ENCODE measurements around the gene ARHGAP42. TPM values are rescaled to one million over a fixed set of nuclear protein-coding genes. Genes with fewer than 3 reads are reported as not detected.

ARHGAP42 gene
- total and polyA plus RNA-seq, 4 donors = 3.8 to 17.2 (median 12.0) TPM

DNA sequence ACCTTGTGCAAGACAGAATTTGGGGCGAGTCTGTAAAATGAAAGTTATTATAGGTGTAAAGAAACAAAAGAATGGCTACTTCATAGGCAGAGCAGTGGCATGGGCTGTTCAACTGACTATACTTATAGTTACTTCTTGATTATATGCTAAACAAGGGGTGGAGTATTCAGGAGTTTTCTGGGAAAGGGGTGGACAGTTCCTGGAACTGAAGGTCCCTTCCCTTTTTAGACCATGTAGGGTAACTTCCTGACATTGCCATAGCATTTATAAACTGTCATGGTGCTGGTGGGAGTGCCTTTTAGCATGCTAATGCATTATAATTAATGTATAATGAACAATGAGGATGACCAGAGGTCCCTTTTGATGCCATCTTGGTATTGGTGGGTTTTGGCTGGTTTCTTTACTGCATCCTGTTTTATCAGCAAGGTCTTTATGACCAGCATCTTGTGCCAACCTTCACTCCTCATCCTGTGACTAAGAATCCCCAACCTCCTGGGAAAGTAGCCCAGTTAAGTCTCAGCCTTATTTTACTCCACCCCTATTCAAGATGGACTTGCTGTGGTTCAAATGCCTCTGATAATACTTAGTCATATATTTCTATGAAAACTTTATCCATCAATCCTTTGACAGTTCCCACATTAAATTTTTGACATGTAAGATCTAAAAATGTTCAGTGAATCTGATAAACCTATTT is 118.6 kb downstream of the ARHGAP42 start:
- no peak for TF ChIP-seq RAD21 (IDR thresholded peaks at IDR 0.05)
- TF ChIP-seq, protein P1, sequence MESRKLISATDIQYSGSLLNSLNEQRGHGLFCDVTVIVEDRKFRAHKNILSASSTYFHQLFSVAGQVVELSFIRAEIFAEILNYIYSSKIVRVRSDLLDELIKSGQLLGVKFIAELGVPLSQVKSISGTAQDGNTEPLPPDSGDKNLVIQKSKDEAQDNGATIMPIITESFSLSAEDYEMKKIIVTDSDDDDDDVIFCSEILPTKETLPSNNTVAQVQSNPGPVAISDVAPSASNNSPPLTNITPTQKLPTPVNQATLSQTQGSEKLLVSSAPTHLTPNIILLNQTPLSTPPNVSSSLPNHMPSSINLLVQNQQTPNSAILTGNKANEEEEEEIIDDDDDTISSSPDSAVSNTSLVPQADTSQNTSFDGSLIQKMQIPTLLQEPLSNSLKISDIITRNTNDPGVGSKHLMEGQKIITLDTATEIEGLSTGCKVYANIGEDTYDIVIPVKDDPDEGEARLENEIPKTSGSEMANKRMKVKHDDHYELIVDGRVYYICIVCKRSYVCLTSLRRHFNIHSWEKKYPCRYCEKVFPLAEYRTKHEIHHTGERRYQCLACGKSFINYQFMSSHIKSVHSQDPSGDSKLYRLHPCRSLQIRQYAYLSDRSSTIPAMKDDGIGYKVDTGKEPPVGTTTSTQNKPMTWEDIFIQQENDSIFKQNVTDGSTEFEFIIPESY (IDR thresholded peaks at IDR 0.05) = no peak
- TF ChIP-seq YY1 (IDR thresholded peaks at IDR 0.05) = no peak
- no peak for TF ChIP-seq HNF4G (IDR thresholded peaks at IDR 0.05)
- TF ChIP-seq, protein P2, sequence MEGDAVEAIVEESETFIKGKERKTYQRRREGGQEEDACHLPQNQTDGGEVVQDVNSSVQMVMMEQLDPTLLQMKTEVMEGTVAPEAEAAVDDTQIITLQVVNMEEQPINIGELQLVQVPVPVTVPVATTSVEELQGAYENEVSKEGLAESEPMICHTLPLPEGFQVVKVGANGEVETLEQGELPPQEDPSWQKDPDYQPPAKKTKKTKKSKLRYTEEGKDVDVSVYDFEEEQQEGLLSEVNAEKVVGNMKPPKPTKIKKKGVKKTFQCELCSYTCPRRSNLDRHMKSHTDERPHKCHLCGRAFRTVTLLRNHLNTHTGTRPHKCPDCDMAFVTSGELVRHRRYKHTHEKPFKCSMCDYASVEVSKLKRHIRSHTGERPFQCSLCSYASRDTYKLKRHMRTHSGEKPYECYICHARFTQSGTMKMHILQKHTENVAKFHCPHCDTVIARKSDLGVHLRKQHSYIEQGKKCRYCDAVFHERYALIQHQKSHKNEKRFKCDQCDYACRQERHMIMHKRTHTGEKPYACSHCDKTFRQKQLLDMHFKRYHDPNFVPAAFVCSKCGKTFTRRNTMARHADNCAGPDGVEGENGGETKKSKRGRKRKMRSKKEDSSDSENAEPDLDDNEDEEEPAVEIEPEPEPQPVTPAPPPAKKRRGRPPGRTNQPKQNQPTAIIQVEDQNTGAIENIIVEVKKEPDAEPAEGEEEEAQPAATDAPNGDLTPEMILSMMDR (IDR thresholded peaks at IDR 0.05; ENCODE audit: low read depth, low read length, missing input control) = no peak
- TF ChIP-seq NR2F2 (IDR thresholded peaks at IDR 0.05) = no peak
- TF ChIP-seq, protein P3, sequence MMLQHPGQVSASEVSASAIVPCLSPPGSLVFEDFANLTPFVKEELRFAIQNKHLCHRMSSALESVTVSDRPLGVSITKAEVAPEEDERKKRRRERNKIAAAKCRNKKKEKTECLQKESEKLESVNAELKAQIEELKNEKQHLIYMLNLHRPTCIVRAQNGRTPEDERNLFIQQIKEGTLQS (IDR thresholded peaks at IDR 0.05) = no peak
- TF ChIP-seq FOXA2 (IDR thresholded peaks at IDR 0.05) = no peak
- TF ChIP-seq, protein P4, sequence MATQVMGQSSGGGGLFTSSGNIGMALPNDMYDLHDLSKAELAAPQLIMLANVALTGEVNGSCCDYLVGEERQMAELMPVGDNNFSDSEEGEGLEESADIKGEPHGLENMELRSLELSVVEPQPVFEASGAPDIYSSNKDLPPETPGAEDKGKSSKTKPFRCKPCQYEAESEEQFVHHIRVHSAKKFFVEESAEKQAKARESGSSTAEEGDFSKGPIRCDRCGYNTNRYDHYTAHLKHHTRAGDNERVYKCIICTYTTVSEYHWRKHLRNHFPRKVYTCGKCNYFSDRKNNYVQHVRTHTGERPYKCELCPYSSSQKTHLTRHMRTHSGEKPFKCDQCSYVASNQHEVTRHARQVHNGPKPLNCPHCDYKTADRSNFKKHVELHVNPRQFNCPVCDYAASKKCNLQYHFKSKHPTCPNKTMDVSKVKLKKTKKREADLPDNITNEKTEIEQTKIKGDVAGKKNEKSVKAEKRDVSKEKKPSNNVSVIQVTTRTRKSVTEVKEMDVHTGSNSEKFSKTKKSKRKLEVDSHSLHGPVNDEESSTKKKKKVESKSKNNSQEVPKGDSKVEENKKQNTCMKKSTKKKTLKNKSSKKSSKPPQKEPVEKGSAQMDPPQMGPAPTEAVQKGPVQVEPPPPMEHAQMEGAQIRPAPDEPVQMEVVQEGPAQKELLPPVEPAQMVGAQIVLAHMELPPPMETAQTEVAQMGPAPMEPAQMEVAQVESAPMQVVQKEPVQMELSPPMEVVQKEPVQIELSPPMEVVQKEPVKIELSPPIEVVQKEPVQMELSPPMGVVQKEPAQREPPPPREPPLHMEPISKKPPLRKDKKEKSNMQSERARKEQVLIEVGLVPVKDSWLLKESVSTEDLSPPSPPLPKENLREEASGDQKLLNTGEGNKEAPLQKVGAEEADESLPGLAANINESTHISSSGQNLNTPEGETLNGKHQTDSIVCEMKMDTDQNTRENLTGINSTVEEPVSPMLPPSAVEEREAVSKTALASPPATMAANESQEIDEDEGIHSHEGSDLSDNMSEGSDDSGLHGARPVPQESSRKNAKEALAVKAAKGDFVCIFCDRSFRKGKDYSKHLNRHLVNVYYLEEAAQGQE (IDR thresholded peaks at IDR 0.05) = no peak
- TF ChIP-seq RXRA (IDR thresholded peaks at IDR 0.05) = no peak
- no peaks in the 10 kb centered on the region for H3K9me3 ChIP-seq (ENCODE audit: control insufficient read depth in 4 of 4, low read length in 3 of 4)
- no peak overlapping the region for H3K27ac ChIP-seq (ENCODE audit: low read depth in 1 of 2, low read length in 2 of 2)
- DNase-seq (ENCODE audit: low spot score) = no peak
- H3K27me3 ChIP-seq (ENCODE audit: control insufficient read depth in 4 of 4, insufficient read depth in 4 of 4, low read length in 3 of 4) = no peaks in the 10 kb centered on the region
- H3K4me1 ChIP-seq (ENCODE audit: control insufficient read depth in 4 of 4, insufficient read depth in 4 of 4, low read length in 3 of 4) = peaks cover 0 to 4% (median 2%) of the 10 kb centered on the region in 4 donors
- H3K9ac ChIP-seq (ENCODE audit: low read depth in 1 of 2, low read length in 2 of 2) = no peak overlapping the region
- WGBS = 100% methylated on average over 1 of the region's 1 CpG
- H3K36me3 ChIP-seq (ENCODE audit: control insufficient read depth in 4 of 4, insufficient read depth in 3 of 4, low read depth in 1 of 4, low read length in 3 of 4) = no peaks in the 10 kb centered on the region
- H3K4me3 ChIP-seq (ENCODE audit: low read depth in 1 of 3, low read length in 3 of 3) = no peak overlapping the region

DNA sequence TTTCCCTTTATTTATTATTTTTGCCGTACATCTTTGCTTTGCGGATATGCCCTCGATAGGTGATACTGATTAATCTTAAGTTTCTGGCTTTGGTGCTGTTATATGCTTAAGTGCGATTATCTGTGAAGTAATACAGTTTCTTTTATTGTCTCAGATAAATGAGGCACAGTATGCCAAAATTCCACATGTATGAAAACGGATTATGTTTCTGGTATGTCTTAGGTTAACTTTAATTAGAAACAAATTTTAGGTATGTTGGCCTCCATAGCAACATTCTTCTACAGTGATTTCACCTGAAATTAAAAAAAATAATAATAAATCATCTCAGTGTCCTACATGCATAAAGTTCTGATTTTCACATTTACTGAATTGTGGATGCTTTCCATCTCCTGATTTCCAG is 119.2 kb downstream of the ARHGAP42 start:
- Histone ChIP-seq H3K36me3 (ENCODE audit: control insufficient read depth in 4 of 4, insufficient read depth in 3 of 4, low read depth in 1 of 4, low read length in 3 of 4) (no peaks in the 10 kb centered on the region), H3K9ac (ENCODE audit: low read depth in 1 of 2, low read length in 2 of 2) (no peak overlapping the region), H3K27me3 (ENCODE audit: control insufficient read depth in 4 of 4, insufficient read depth in 4 of 4, low read length in 3 of 4) (no peaks in the 10 kb centered on the region), H3K4me1 (ENCODE audit: control insufficient read depth in 4 of 4, insufficient read depth in 4 of 4, low read length in 3 of 4) (peaks cover 0 to 3% (median under 1%) of the 10 kb centered on the region in 4 donors), H3K4me3 (ENCODE audit: low read depth in 1 of 3, low read length in 3 of 3) (no peak overlapping the region), H3K9me3 (ENCODE audit: control insufficient read depth in 4 of 4, low read length in 3 of 4) (no peaks in the 10 kb centered on the region), H3K27ac (ENCODE audit: low read depth in 1 of 2, low read length in 2 of 2) (no peak overlapping the region)
- TF ChIP-seq FOXA2 (IDR thresholded peaks at IDR 0.05) (no peak), GABPA (IDR thresholded peaks at IDR 0.05 in 1 of 2, conservative IDR thresholded peaks at IDR 0.05 in 1 of 2) (no peak), RAD21 (IDR thresholded peaks at IDR 0.05) (no peak), NR2F2 (IDR thresholded peaks at IDR 0.05) (no peak)
- DNase-seq (ENCODE audit: low spot score) = no peak
- 96% methylated on average over 5 of the region's 5 CpGs for WGBS

Data from liver (tissue), 9 donors.